H1 (cell line): Measurements from ENCODE around the gene CELA2A. TPM values are rescaled to one million over a fixed set of nuclear protein-coding genes. Genes with fewer than 3 reads are reported as not detected.

Experiments used
- CTCF ChIA-PET: fragments of 300-600 bp; sonication (Branson Sonifier 250); formaldehyde crosslinking; loops from one replicate; lab custom pipeline; 2021; ENCODE audit not compliant: partially characterized antibody; lab: Charles Lee
- POLR2A ChIA-PET: fragments of 300-600 bp; sonication (Branson Sonifier 250); formaldehyde crosslinking; loops from one replicate; lab custom pipeline; 2021; ENCODE audit warnings: inconsistent platforms; ENCODE audit not compliant: partially characterized antibody; lab: Charles Lee
- DNase-seq, 2 experiments: peaks; one replicate each; pipeline versions ENCODE4 v3.0.0 to v3.0.0-alpha.2; 2010 to 2022; ENCODE audit warnings: low spot score in 2 of 2, low read depth in 1 of 2, mixed read lengths in 1 of 2
- FAIRE-seq: peaks from 2 replicates; lab custom pipeline; 2011; peaks lifted over from hg19 to GRCh38; lab: Jason Lieb, UNC
- H2AFZ ChIP-seq: 2 replicates; pipeline ENCODE4 v1.8.1; 2012; ENCODE audit warnings: low read length, inconsistent platforms
- H2AK5ac ChIP-seq: 2 replicates; pipeline ENCODE4 v1.6.1; 2013; ENCODE audit warnings: low read depth, low read length
- H2BK120ac ChIP-seq: replicated peaks from 2 replicates; pipeline ENCODE3; 2013; ENCODE audit warnings: low read depth, low read length, inconsistent platforms
- H2BK12ac ChIP-seq: 2 replicates; pipeline ENCODE4 v1.6.1; 2013; ENCODE audit warnings: low read depth, low read length
- H2BK15ac ChIP-seq: 2 replicates; pipeline ENCODE4 v1.6.1; 2013; ENCODE audit warnings: low read length
- H2BK20ac ChIP-seq: 2 replicates; pipeline ENCODE4 v1.6.1; 2013; ENCODE audit warnings: low read length
- H2BK5ac ChIP-seq: 2 replicates; pipeline ENCODE4 v1.6.1; 2013; ENCODE audit warnings: low read depth, low read length
- H3K14ac ChIP-seq: 2 replicates; pipeline ENCODE4 v1.6.1; 2013; ENCODE audit warnings: inconsistent platforms; ENCODE audit not compliant: insufficient read length
- H3K18ac ChIP-seq: 2 replicates; pipeline ENCODE4 v1.6.1; 2013; ENCODE audit warnings: low read length; ENCODE audit errors: extremely low read depth
- H3K23ac ChIP-seq: 2 replicates; pipeline ENCODE4 v1.6.1; 2013; ENCODE audit warnings: inconsistent platforms; ENCODE audit not compliant: insufficient read length
- H3K23me2 ChIP-seq: 2 replicates; pipeline ENCODE4 v1.6.1; 2013; ENCODE audit warnings: low read depth, low read length
- H3K27ac ChIP-seq: 2 replicates; pipeline ENCODE4 v1.6.1; 2011; ENCODE audit warnings: low read depth, low read length, inconsistent platforms
- H3K27me3 ChIP-seq, 4 experiments: replicated peaks in 1 of 4; 1 replicate in 1 of 4; 2 replicates in 3 of 4; pipeline versions ENCODE4 v1.6.1 to v1.8.1; 2011 to 2013; ENCODE audit warnings: low read length in 3 of 4, mild to moderate bottlenecking in 3 of 4, inconsistent platforms in 2 of 4, mixed read lengths in 2 of 4, moderate library complexity in 1 of 4; ENCODE audit not compliant: control insufficient read depth in 3 of 4, insufficient read depth in 3 of 4; ENCODE audit errors: extremely low read depth in 1 of 4
- H3K36me3 ChIP-seq, 4 experiments: 2 replicates each; pipeline versions ENCODE4 v1.6.1 to v1.8.1; 2011 to 2013; ENCODE audit warnings: mild to moderate bottlenecking in 4 of 4, low read length in 3 of 4, moderate library complexity in 2 of 4, control low read depth in 1 of 4, inconsistent platforms in 1 of 4; ENCODE audit not compliant: insufficient read depth in 4 of 4, control insufficient read depth in 2 of 4
- H3K4ac ChIP-seq: replicated peaks from 2 replicates; pipeline ENCODE3; 2013; ENCODE audit warnings: low read length, low read depth, mixed read lengths, inconsistent platforms; ENCODE audit not compliant: insufficient read length
- H3K4me1 ChIP-seq, 4 experiments: replicated peaks in 1 of 4; 1 replicate in 1 of 4; 2 replicates in 3 of 4; pipeline versions ENCODE4 v1.6.1 to v1.8.1; 2011 to 2013; ENCODE audit warnings: low read length in 3 of 4, inconsistent platforms in 2 of 4, mixed read lengths in 1 of 4; ENCODE audit not compliant: insufficient read depth in 4 of 4, control insufficient read depth in 3 of 4
- H3K4me2 ChIP-seq, 2 experiments: 2 replicates each; pipeline versions ENCODE4 v1.6.1 to v1.8.1; 2011 to 2013; ENCODE audit warnings: low read depth in 2 of 2, low read length in 2 of 2, control low read depth in 1 of 2, inconsistent platforms in 1 of 2, mild to moderate bottlenecking in 1 of 2; ENCODE audit not compliant: insufficient read depth in 1 of 2
- H3K4me3 ChIP-seq, 4 experiments: fragments of 200-600, 300-600 bp in 1 of 4; sonication (generic), shearing (Covaris generic), sonication (Bioruptor Twin) in 1 of 4; 2 replicates each; pipeline versions ENCODE4 v1.5.1 to v1.8.1; 2011 to 2016; ENCODE audit warnings: low read length in 4 of 4, low read depth in 3 of 4, control low read depth in 2 of 4, inconsistent platforms in 2 of 4, mild to moderate bottlenecking in 2 of 4, mixed read lengths in 1 of 4, moderate library complexity in 1 of 4; ENCODE audit not compliant: insufficient read depth in 2 of 4; ENCODE audit errors: extremely low read depth in 1 of 4
- H3K56ac ChIP-seq: replicated peaks from 2 replicates; pipeline ENCODE3; 2013; ENCODE audit warnings: low read depth, mild to moderate bottlenecking, mixed read lengths, low read length, inconsistent platforms; ENCODE audit not compliant: insufficient read length
- H3K79me1 ChIP-seq: 2 replicates; pipeline ENCODE4 v1.6.1; 2013; ENCODE audit warnings: low read depth, low read length, control low read depth
- H3K79me2 ChIP-seq, 2 experiments: 2 replicates each; pipeline versions ENCODE4 v1.6.1 to v1.8.1; 2012 to 2013; ENCODE audit warnings: low read length in 2 of 2, mild to moderate bottlenecking in 2 of 2, inconsistent platforms in 1 of 2; ENCODE audit not compliant: insufficient read depth in 2 of 2, control insufficient read depth in 1 of 2
- H3K9ac ChIP-seq, 4 experiments: replicated peaks in 1 of 4; 1 replicate in 1 of 4; 2 replicates in 3 of 4; pipeline versions ENCODE4 v1.6.1 to v1.8.1; 2011 to 2013; ENCODE audit warnings: low read depth in 3 of 4, low read length in 3 of 4, control low read depth in 2 of 4, mild to moderate bottlenecking in 2 of 4, moderate library complexity in 2 of 4, inconsistent platforms in 1 of 4; ENCODE audit errors: extremely low read depth in 1 of 4
- H3K9me3 ChIP-seq, 2 experiments: 2 replicates each; pipeline versions ENCODE4 v1.6.1 to v1.8.1; 2012 to 2013; ENCODE audit warnings: mild to moderate bottlenecking in 2 of 2, moderate library complexity in 2 of 2, control low read depth in 1 of 2, inconsistent platforms in 1 of 2, low read depth in 1 of 2, low read length in 1 of 2, mixed read lengths in 1 of 2; ENCODE audit not compliant: insufficient read depth in 2 of 2
- H4K20me1 ChIP-seq, 2 experiments: replicated peaks in 1 of 2; 2 replicates each; pipeline versions ENCODE3 to v1.8.1; 2011 to 2013; ENCODE audit warnings: inconsistent platforms in 2 of 2, low read length in 2 of 2, mild to moderate bottlenecking in 1 of 2; ENCODE audit not compliant: insufficient read depth in 2 of 2, control insufficient read depth in 1 of 2
- H4K5ac ChIP-seq: 2 replicates; pipeline ENCODE4 v1.6.1; 2013; ENCODE audit warnings: low read length, low read depth, mixed read lengths, inconsistent platforms; ENCODE audit not compliant: insufficient read length
- H4K8ac ChIP-seq: 2 replicates; pipeline ENCODE4 v1.8.0; 2013; ENCODE audit warnings: mild to moderate bottlenecking, moderate library complexity, low read length, inconsistent platforms; ENCODE audit not compliant: insufficient read depth; ENCODE audit errors: extremely low read depth
- H4K91ac ChIP-seq: replicated peaks from 2 replicates; pipeline ENCODE3; 2013; ENCODE audit warnings: low read length, mixed read lengths, inconsistent platforms; ENCODE audit not compliant: insufficient read length
- CBX5 ChIP-seq: fragments of 300-800, 300-1000 bp; sonication (generic); IDR thresholded peaks from 2 replicates; pipeline ENCODE4 v1.7.1; 2016; ENCODE audit warnings: antibody characterized with exemption, low read length, low read depth
- E2F6 ChIP-seq: IDR thresholded peaks from 2 replicates; pipeline ENCODE4 v1.6.1; 2012; ENCODE audit warnings: inconsistent platforms
- JUN ChIP-seq: IDR thresholded peaks from 2 replicates; pipeline ENCODE4 v1.6.1; 2011; ENCODE audit warnings: low read depth, mild to moderate bottlenecking, improper control_type of control experiment, low read length
- NRF1 ChIP-seq: IDR thresholded peaks from 2 replicates; pipeline ENCODE4 v1.6.1; 2011; ENCODE audit warnings: mild to moderate bottlenecking, low read depth, low read length, improper control_type of control experiment
- PHF8 ChIP-seq: fragments of 200-600 bp; sonication (generic); conservative IDR thresholded peaks from 2 replicates; pipeline ENCODE4 v1.7.1; 2012; ENCODE audit warnings: low read depth, mild to moderate bottlenecking, inconsistent platforms, low read length, moderate library complexity
- RAD21 ChIP-seq, 2 experiments: IDR thresholded peaks in 1 of 2; conservative IDR thresholded peaks in 1 of 2; 2 replicates each; pipeline ENCODE4 v1.6.1; 2011; ENCODE audit warnings: low read depth in 2 of 2, low read length in 2 of 2, improper control_type of control experiment in 1 of 2, inconsistent platforms in 1 of 2, mild to moderate bottlenecking in 1 of 2, moderate library complexity in 1 of 2
- RFX5 ChIP-seq: IDR thresholded peaks from 2 replicates; pipeline ENCODE4 v1.6.1; 2011; ENCODE audit warnings: low read depth, low read length, improper control_type of control experiment, borderline replicate concordance
- SAP30 ChIP-seq: fragments of 300-600 bp; sonication (generic); IDR thresholded peaks from 2 replicates; pipeline ENCODE4 v1.7.1; 2012; ENCODE audit warnings: low read length, moderate library complexity, mild to moderate bottlenecking, inconsistent platforms; ENCODE audit not compliant: insufficient read depth, insufficient replicate concordance
- SP2 ChIP-seq: IDR thresholded peaks from 2 replicates; pipeline ENCODE4 v1.6.1; 2012; ENCODE audit warnings: mild to moderate bottlenecking, low read length, inconsistent platforms
- USF2 ChIP-seq: IDR thresholded peaks from 2 replicates; pipeline ENCODE4 v1.6.1; 2011; ENCODE audit warnings: low read length, improper control_type of control experiment
- WGBS, 2 experiments: shearing (Covaris generic) in 1 of 2; methylation state at CpG; one replicate each; pipeline versions ENCODE4 v1.1.6 to v1.1.7; 2013 to 2015; ENCODE audit warnings: low lambda C conversion rate in 2 of 2, mixed read lengths in 2 of 2, inconsistent platforms in 1 of 2, low coverage in 1 of 2, missing lambda C conversion rate in 1 of 2; ENCODE audit not compliant: insufficient replicate concordance in 2 of 2, insufficient coverage in 1 of 2, insufficient read length in 1 of 2; ENCODE audit errors: extremely low coverage in 1 of 2, missing lambda C conversion rate in 1 of 2; 5-methylcytosine and 5-hydroxymethylcytosine counted together
- polyA plus RNA-seq, 7 experiments: library from polyadenylated mRNA; depleted of rRNA in 3 of 7; stranded (reverse) in 5 of 7; unstranded in 2 of 7; fragments of >200 nt in 5 of 7; fragments of 200-250 nt in 2 of 7; gene quantifications; 1 replicate in 5 of 7; 2 replicates in 1 of 7; 4 replicates in 1 of 7; pipeline versions ENCODE4 v1.2.1 to v1.2.3, GENCODE V29; 2011 to 2013; ENCODE audit warnings: missing spikeins in 2 of 7, mixed read lengths in 2 of 7
- total RNA-seq: library from RNA; stranded (reverse); fragmentation: NEBNext Ultra II Directional; extraction: Animal tissue kit (Norgen Biotek cat#: 25700); gene quantifications from 2 replicates; pipeline ENCODE4 v1.2.1, GENCODE V29; 2021
- TF ChIP-seq, protein P1 (sequence below): IDR thresholded peaks from 2 replicates; pipeline ENCODE4 v1.6.1; 2011; ENCODE audit warnings: low read depth, mild to moderate bottlenecking, low read length; ENCODE audit not compliant: insufficient read depth

Gene CELA2A
- total and polyA plus RNA-seq, 2 of the 8 experiments (the other 6 are each of a cell fraction or from before 2014, with no cell fraction given), result not detected

DNA sequence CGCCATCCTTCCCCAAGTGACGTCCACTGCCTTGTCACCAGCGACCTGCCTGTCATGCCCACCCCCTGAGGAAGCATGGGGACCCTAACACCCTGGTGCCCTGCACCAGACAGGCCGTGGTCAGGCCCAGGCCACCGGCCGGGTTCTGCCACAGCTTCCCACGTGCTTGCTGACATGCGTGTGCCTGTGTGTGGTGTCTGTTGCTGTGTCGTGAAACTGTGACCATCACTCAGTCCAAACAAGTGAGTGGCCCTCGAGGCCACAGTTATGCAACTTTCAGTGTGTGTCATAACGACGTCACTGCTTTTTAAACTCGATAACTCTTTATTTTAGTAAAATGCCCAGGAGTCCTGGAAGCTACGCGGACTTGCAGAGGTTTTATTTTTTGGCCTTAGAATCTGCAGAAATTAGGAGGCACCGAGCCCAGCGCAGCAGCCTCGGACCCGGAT, 26.8 kb upstream of the CELA2A start:
- Histone ChIP-seq H4K8ac (no peak overlapping the region), H3K79me2 (no peaks in the 10 kb centered on the region), H2BK120ac (no peak overlapping the region), H4K91ac (no peak overlapping the region), H3K4me2 (no peak overlapping the region), H3K56ac (no peak overlapping the region), H3K27me3 (no peaks in the 10 kb centered on the region; a peak in 1 of 7 replicates), H2BK12ac (no peak overlapping the region), H2BK5ac (peak overlapping the region; percentile 49; the same call in 1 of the 2 replicates), H3K9me3 (no peaks in the 10 kb centered on the region), H3K4me3 (no peak overlapping the region), H2AK5ac (no peak overlapping the region), H2BK15ac (no peak overlapping the region), H3K9ac (no peak overlapping the region), H3K79me1 (no peaks in the 10 kb centered on the region), H2AFZ (no peak overlapping the region), H3K23me2 (no peaks in the 10 kb centered on the region), H3K4ac (no peak overlapping the region), H3K23ac (no peak overlapping the region), H3K4me1 (peaks cover 0 to 7% (median 3%) of the 10 kb centered on the region in 4 experiments; a peak in 5 of 7 replicates), H3K36me3 (no peaks in the 10 kb centered on the region; a peak in 2 of 8 replicates), H3K18ac (no peak overlapping the region), H3K27ac (no peak overlapping the region), H2BK20ac (no peak overlapping the region), H3K14ac (no peak overlapping the region), H4K5ac (no peak overlapping the region), H4K20me1 (peaks cover 0 to 2% of the 10 kb centered on the region in 2 experiments)
- DNase-seq (no peak), FAIRE-seq (no peak)
- CTCF ChIA-PET, result interaction anchor here (0.6 to 16.9 kb wide), 8 partner anchors 10 to 1524 kb away, joined by 3 to 170 read pairs (median 5); no protein-coding TSS in a partner anchor
- whole genome bisulfite sequencing, 2 experiments, result 93% methylated on average over 19 of the region's 19 CpGs; no CpG with 5 or more reads in 1 of the 2 experiments
- POLR2A ChIA-PET, result no interaction called here
- TF ChIP-seq PHF8 (no peak), USF2 (no peak), E2F6 (no peak), CBX5 (no peak), SAP30 (no peak), RFX5 (no peak), RAD21 (IDR thresholded peaks at IDR 0.05 in 1 of 2, conservative IDR thresholded peaks at IDR 0.05 in 1 of 2; ENCODE audit: low read depth in 2 of 2, low read length in 2 of 2) (no peak), NRF1 (no peak), JUN (no peak), SP2 (no peak)
- TF ChIP-seq, protein P1, sequence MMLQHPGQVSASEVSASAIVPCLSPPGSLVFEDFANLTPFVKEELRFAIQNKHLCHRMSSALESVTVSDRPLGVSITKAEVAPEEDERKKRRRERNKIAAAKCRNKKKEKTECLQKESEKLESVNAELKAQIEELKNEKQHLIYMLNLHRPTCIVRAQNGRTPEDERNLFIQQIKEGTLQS, result no peak
